NCI-H1105 (cell line): Measurements from ENCODE around the gene NRG3.
"Not testable (repeated sequence)": the region's sequence is repeated elsewhere in the genome, so short reads cannot be mapped to it uniquely, and the experiment has no call there.

Experiments
- DNase-seq: peaks from one replicate; lab custom pipeline; 2025; lab: John Stamatoyannopoulos, UW

NRG3 gene

GRCh38 chr10:81961451-81962184 is 86.6 kb downstream of the NRG3 start:
- DNase-seq = no peak

GRCh38 chr10:81963606-81964005 is 88.6 kb downstream of the NRG3 start:
- no peak for DNase-seq

- DNase-seq = no peak
These were observed 92.7 kb downstream of the NRG3 start for GRCh38 chr10:81967716-81968115.

- DNase-seq = no peak
These were observed 94.1 kb downstream of the NRG3 start for GRCh38 chr10:81969136-81969535.

- DNase-seq = no peak
These were observed 103.2 kb downstream of the NRG3 start for GRCh38 chr10:81978238-81978637.

- no peak for DNase-seq
These were observed 106.7 kb downstream of the NRG3 start for GRCh38 chr10:81981724-81982123.

GRCh38 chr10:81984428-81984827 is 109.4 kb downstream of the NRG3 start:
- no peak for DNase-seq

- DNase-seq = no peak
These were observed 120.3 kb downstream of the NRG3 start for GRCh38 chr10:81995254-81995653.

- no peak for DNase-seq
These were observed 121.9 kb downstream of the NRG3 start for GRCh38 chr10:81996927-81997326.

- no peak for DNase-seq
These were observed 146.0 kb downstream of the NRG3 start for GRCh38 chr10:82020999-82021398.

- no peak for DNase-seq
These were observed 152.7 kb downstream of the NRG3 start for GRCh38 chr10:82027711-82028110.

- DNase-seq = no peak
These were observed 162.1 kb downstream of the NRG3 start for GRCh38 chr10:82037076-82037475.

GRCh38 chr10:82038587-82038986 is 163.6 kb downstream of the NRG3 start:
- no peak for DNase-seq

GRCh38 chr10:82040336-82040735 is 165.3 kb downstream of the NRG3 start:
- DNase-seq = no peak

- DNase-seq = no peak
These were observed 166.0 kb downstream of the NRG3 start for GRCh38 chr10:82041018-82041417.

GRCh38 chr10:82056391-82056790 is 181.4 kb downstream of the NRG3 start:
- DNase-seq = no peak

GRCh38 chr10:82067192-82067591 is 192.2 kb downstream of the NRG3 start:
- not testable (repeated sequence) for DNase-seq

GRCh38 chr10:82068501-82068900 is 193.5 kb downstream of the NRG3 start:
- DNase-seq = no peak

GRCh38 chr10:82071231-82071630 is 196.2 kb downstream of the NRG3 start:
- DNase-seq = no peak

- DNase-seq = no peak
These were observed 197.1 kb downstream of the NRG3 start for GRCh38 chr10:82072124-82072523.

- DNase-seq = no peak
These were observed 200.6 kb downstream of the NRG3 start for GRCh38 chr10:82075605-82076004.

- no peak for DNase-seq
These were observed 209.5 kb downstream of the NRG3 start for GRCh38 chr10:82084496-82084895.

GRCh38 chr10:82084904-82085303 is 209.9 kb downstream of the NRG3 start:
- no peak for DNase-seq

- no peak for DNase-seq
These were observed 214.3 kb downstream of the NRG3 start for GRCh38 chr10:82089327-82089726.
